Prostate gland (tissue), 2 donors: ENCODE data around the gene SHKBP1. TPM values are rescaled to one million over a fixed set of nuclear protein-coding genes. Genes with fewer than 3 reads are reported as not detected.

Experiments used
- DNase-seq: peaks from one replicate; pipeline ENCODE4 v3.0.0-alpha.2; 2019; ENCODE audit warnings: low spot score
- H3K27ac ChIP-seq, 2 donors: fragments of 200-600 bp; sonication (generic); 2 replicates each; pipeline ENCODE4 v1.5.1; 2017 to 2019
- H3K27me3 ChIP-seq: fragments of 200-600 bp; sonication (generic); replicated peaks from 2 replicates; pipeline ENCODE4 v1.5.1; 2019; ENCODE audit not compliant: insufficient read depth
- H3K36me3 ChIP-seq, 2 donors: fragments of 200-600 bp; sonication (generic); 1 replicate in 1 of 2; 2 replicates in 1 of 2; pipeline versions ENCODE4 v1.5.1 to v1.8.1; 2017 to 2019
- H3K4me1 ChIP-seq: fragments of 200-600 bp; sonication (generic); replicated peaks from 2 replicates; pipeline ENCODE4 v1.5.1; 2019
- H3K4me3 ChIP-seq, 2 donors: fragments of 200-600 bp; sonication (generic); 2 replicates each; pipeline ENCODE4 v1.5.1; 2017 to 2019
- H3K9me3 ChIP-seq: fragments of 200-600 bp; sonication (generic); 2 replicates; pipeline ENCODE4 v1.5.1; 2017
- CTCF ChIP-seq, 4 experiments: fragments of 200-600 bp in 2 of 4; fragments of 450-650 bp in 2 of 4; sonication (generic) in 2 of 4; IDR thresholded peaks; 1 replicate in 3 of 4; 2 replicates in 1 of 4; pipeline ENCODE4 v1.5.1; 2016 to 2019; ENCODE audit warnings: antibody characterized with exemption in 4 of 4, mild to moderate bottlenecking in 2 of 4, moderate library complexity in 2 of 4
- POLR2A ChIP-seq: fragments of 450-650 bp; IDR thresholded peaks from one replicate; pipeline ENCODE4 v1.6.1; 2016; ENCODE audit warnings: antibody characterized with exemption, mild to moderate bottlenecking
- POLR2AphosphoS5 ChIP-seq: sonication (generic); formaldehyde crosslinking; IDR thresholded peaks from one replicate; pipeline ENCODE4 v1.6.1; 2017; ENCODE audit warnings: antibody characterized with exemption
- WGBS: methylation state at CpG from one replicate; pipeline ENCODE4 v1.1.5; 2018; 5-methylcytosine and 5-hydroxymethylcytosine counted together
- intact Hi-C: fragments of 100-400 bp; cut with DNase I; formaldehyde crosslinking; loops from one replicate; pipeline ENCODE4 v1.14.2; 2022
- total RNA-seq, 2 donors: library from RNA; depleted of rRNA; stranded (reverse); fragments of >200 nt; gene quantifications; one replicate each; pipeline ENCODE4 v1.1.0, GENCODE V29; 2016

The SHKBP1 gene
- total RNA-seq, 2 donors from 2014 or later = 54.6 to 91.6 TPM

- DNase-seq = peak; percentile 98
- WGBS = under 1% methylated on average over 37 of the region's 53 CpGs
- Histone ChIP-seq H3K9me3 (no peaks in the 10 kb centered on the region), H3K4me3 (peak overlapping the region; percentile 28 to 34), H3K36me3 (no peaks in the 10 kb centered on the region), H3K4me1 (peaks cover 7% of the 10 kb centered on the region), H3K27ac (peak overlapping the region; percentile 66 to 67), H3K27me3 (no peaks in the 10 kb centered on the region)
- TF ChIP-seq POLR2AphosphoS5 = peak; percentile 92
- TF ChIP-seq CTCF (IDR thresholded peaks at IDR 0.05) = peak; percentile 32 to 70 (median 47)
- no peak for TF ChIP-seq POLR2A
- intact Hi-C loops = no loop called here
These were observed 6.2 kb upstream of the SHKBP1 start for GRCh38 chr19:40570313-40571004.

- Histone ChIP-seq H3K27ac (peak overlapping the region in 1 of 2 donors; percentile 66), H3K9me3 (no peaks in the 10 kb centered on the region), H3K4me1 (peaks cover 7% of the 10 kb centered on the region), H3K27me3 (no peaks in the 10 kb centered on the region), H3K36me3 (no peaks in the 10 kb centered on the region), H3K4me3 (no peak overlapping the region)
- intact Hi-C loops = no loop called here
- DNase-seq = no peak
- 36% methylated on average over 3 of the region's 3 CpGs for WGBS
- TF ChIP-seq POLR2A (no peak), POLR2AphosphoS5 (no peak), CTCF (IDR thresholded peaks at IDR 0.05) (no peak)
These were observed 5.7 kb upstream of the SHKBP1 start for GRCh38 chr19:40571005-40571318.

- TF ChIP-seq POLR2A (no peak), CTCF (IDR thresholded peaks at IDR 0.05) (no peak), POLR2AphosphoS5 (no peak)
- intact Hi-C loops = no loop called here
- Histone ChIP-seq H3K4me3 (no peak overlapping the region), H3K9me3 (no peaks in the 10 kb centered on the region), H3K27me3 (no peaks in the 10 kb centered on the region), H3K4me1 (peaks cover 7% of the 10 kb centered on the region), H3K27ac (no peak overlapping the region), H3K36me3 (no peaks in the 10 kb centered on the region)
- WGBS = 85% methylated on average over 10 of the region's 10 CpGs
- no peak for DNase-seq
These were observed 4.7 kb upstream of the SHKBP1 start for GRCh38 chr19:40571831-40572495.

- H3K4me1 ChIP-seq = peaks cover under 1% of the 10 kb centered on the region
- TF ChIP-seq POLR2AphosphoS5 (no peak), CTCF (IDR thresholded peaks at IDR 0.05) (no peak), POLR2A (no peak)
- H3K36me3 ChIP-seq = no peaks in the 10 kb centered on the region
- intact Hi-C loops = loop anchor here (5.0 kb wide), 1 partner anchor 108 kb away; the partner anchor contains the start of genes BLVRB and SPTBN4
- DNase-seq = no peak
- WGBS = 68% methylated on average over 16 of the region's 18 CpGs
- H3K9me3 ChIP-seq = no peaks in the 10 kb centered on the region
- H3K27ac ChIP-seq = no peak overlapping the region
- H3K4me3 ChIP-seq = no peak overlapping the region
- no peaks in the 10 kb centered on the region for H3K27me3 ChIP-seq
These were observed 1.3 kb upstream of the SHKBP1 start for GRCh38 chr19:40575326-40575725.
